Hematopoietic multipotent progenitor cell treated with erythropoietin and hydrocortisone succinate and interleukin-3 and kit ligand, for 17 days (in vitro differentiated cells): ENCODE measurements around the gene ZBTB8B.
"Not testable (repeated sequence)": the region's sequence is repeated elsewhere in the genome, so short reads cannot be mapped to it uniquely, and the experiment has no call there.

Source experiments
- DNase-seq: peaks from one replicate; pipeline ENCODE4 v3.0.0-alpha.2; 2015; ENCODE audit warnings: low spot score

Gene ZBTB8B

DNA sequence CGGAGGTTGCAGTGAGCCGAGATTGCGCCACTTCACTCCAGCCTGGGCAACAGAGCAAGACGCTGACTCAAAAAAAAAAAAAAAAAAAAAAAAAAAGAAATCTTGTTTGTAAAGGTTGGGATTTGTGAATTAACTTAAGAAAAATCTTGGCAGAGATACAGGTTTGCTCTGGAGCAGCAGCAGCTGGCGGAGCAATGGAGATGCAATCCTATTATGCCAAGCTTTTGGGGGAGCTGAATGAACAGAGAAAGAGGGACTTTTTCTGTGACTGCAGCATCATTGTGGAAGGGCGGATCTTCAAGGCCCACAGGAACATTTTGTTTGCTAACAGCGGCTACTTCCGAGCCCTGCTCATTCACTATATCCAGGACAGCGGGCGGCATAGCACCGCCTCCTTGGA is 5.6 kb downstream of the ZBTB8B start:
- DNase-seq: no peak

GRCh38 chr1:32470991-32471694 is 6.3 kb downstream of the ZBTB8B start:
- no peak for DNase-seq

- DNase-seq: no peak
Observed at GRCh38 chr1:32471695-32472362, 7.0 kb downstream of the ZBTB8B start.

DNA sequence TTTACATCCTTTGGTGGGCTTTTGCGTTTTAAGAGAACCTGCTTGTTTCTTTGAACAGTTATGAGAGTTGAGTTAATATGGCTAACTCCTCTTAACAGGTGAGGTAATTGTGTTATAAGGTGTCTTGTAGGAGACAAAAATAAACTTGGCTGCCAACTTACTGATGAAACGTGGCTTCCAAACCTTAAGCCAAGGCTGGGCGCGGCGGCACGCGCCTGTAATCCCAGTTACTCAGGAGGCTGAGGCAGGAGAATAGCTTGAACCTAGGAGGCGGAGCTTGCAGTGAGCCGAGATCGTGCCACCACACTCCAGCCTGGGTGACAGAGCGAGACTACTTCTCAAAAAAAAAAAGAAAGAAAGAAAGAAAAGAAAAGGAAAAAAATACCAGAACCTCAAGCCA is 8.1 kb downstream of the ZBTB8B start:
- not testable (repeated sequence) for DNase-seq

- no peak for DNase-seq
Observed at GRCh38 chr1:32474954-32475353, 10.1 kb downstream of the ZBTB8B start.

GRCh38 chr1:32480003-32480402 is 15.1 kb downstream of the ZBTB8B start:
- DNase-seq: no peak

DNA sequence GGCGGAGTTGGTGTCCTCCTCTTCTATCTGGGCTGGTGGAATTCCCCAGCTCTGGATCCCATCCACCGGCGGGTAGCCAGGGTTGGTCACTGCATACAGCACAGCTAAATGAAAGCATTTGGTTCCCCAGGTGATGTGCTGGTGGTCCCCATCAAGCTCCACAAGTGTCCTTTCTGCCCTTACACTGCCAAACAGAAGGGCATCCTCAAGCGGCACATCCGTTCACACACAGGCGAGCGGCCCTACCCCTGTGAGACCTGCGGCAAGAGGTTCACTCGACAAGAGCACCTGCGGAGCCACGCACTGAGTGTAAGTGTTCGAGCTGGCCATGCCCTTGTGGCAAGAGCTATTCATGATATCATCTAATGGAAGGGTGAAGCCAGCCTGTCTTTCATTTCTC is 15.9 kb downstream of the ZBTB8B start:
- DNase-seq: no peak

DNA sequence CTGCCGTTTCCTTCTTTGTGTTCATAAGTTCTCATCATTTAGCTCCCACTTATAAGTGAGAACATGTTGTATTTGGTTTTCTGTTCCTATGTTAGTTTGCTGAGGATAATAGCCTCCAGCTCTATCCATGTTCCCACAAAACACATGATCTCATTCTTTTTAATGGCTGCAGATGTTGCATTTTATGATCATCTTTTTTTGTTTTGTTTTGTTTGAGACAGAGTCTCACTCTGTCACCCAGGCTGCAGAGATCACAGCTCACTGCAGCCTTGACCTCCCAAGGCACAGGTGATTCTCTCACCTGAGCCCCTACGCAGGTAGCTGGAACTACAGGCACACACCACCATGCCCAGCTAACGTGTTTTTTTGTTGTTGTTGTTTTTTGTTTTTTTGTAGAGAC is 16.9 kb downstream of the ZBTB8B start:
- not testable (repeated sequence) for DNase-seq

GRCh38 chr1:32485554-32486255 is 20.8 kb downstream of the ZBTB8B start:
- DNase-seq: no peak

DNA sequence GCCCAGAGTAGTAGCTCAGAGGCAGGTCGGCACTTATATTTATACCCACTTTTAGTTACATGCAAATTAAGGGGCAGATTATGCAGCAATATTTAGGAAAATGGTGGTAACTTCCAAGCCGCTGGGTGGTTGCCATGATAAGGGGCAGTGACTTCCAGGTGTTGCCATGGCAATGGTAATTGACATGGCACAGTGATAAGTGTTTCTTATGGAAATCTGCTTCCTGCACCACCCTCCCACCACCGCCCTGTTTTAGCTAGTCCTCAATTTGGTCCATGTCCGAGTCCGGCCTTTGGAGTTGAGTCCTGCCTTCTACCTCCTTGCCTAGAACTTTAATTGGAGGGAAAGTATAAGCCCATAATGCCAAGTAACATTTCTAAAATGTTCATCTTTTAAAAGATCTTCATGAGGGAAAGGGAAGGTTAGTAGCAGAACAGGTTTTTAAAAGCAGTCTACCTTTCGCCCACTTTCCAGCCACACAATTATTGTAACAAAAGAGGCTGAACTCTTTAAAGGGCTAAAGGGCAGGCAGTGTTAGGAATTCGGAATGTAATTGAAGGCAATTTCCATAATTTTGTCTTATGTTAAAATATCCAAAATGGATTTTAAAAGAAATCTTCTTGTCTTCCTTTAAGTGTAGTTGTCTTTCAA is 21.7 kb downstream of the ZBTB8B start:
- DNase-seq: no peak

DNA sequence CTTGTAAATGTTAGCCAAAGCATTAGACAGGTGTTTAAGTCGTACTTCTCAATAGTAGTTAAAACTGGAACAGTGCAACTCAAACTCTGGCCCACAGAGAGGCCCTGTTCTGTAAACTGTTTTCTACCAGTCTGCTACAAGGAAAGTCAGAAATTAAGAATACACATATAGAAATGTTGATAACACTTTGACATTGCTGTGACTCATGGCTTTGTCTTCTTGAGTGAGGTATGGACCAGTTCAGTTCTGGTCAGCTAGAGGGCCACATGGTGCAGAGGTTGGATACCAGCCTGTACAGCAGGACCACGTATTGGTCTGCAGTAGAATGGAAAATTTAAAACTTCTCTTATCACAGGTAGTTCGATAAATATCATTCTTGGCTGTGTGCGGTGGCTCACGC is 22.3 kb downstream of the ZBTB8B start:
- DNase-seq: no peak

- no peak for DNase-seq
Observed at GRCh38 chr1:32489774-32490454, 25.0 kb downstream of the ZBTB8B start.

GRCh38 chr1:32491386-32491785 is 26.5 kb downstream of the ZBTB8B start:
- DNase-seq: no peak

- DNase-seq: no peak
Observed at GRCh38 chr1:32494196-32494595, 29.3 kb downstream of the ZBTB8B start.

- no peak for DNase-seq
Observed at GRCh38 chr1:32494711-32495337, 30.0 kb downstream of the ZBTB8B start.

DNA sequence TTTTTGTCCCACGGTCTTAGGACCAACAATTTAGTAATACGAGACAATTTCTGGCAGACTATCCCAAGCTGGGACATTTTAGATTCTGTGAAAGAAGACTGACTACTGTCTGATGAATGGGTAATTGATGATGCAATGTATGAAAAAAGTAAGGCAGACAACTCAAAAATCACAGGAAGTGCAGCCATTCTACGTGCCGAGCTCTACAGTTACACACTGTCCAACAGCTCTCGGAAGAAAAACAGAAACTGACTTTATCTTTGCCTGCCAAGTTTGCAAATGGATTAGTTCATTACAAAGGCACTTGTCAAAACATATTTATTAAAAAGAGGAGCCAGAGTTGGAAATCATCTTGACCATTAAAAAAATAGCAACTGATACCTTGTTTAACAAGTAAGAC is 31.3 kb downstream of the ZBTB8B start:
- DNase-seq: no peak

- DNase-seq: no peak
Observed at GRCh38 chr1:32498751-32499150, 33.9 kb downstream of the ZBTB8B start.

DNA sequence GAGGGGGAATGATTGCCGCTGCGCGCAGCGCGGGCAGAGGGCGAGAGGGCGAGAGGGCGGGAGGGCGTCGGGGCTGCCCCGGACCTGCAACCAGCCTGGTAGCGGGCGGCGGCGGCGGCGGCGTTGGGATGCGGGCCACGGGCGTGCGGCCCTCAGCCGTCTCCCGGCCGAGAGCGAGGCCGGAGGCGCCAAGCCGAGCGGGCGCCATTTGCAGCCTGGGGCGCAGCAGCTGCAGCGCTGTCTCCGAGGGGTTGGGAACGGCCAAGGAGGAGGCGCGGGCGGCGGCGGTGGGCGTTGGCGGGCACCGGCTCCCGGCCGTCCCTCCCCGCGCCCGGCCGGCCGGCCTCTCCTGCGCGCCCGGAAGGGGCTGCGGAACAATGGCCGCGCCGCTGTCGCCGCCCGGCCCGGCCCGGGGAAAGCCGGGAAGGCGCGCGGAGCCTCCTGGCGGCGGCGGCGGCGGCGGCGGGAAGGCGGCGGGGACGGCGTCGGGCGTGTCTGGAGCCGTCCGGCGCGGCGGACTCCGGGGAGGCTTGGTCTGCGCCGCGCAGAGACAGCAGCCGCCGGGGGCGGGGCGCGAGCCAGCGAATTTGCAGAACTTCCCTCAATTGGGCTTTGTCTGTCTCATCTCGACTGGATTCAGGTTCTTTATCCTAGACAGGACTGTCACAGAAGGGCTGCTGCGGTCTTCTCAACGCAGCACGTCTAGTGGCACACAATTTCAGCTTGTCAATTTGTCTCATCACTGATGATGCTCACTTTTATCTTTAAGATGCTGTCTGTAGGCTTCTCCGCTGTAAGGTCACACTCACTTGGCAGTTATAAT is 35.7 kb downstream of the ZBTB8B start:
- DNase-seq: no peak

DNA sequence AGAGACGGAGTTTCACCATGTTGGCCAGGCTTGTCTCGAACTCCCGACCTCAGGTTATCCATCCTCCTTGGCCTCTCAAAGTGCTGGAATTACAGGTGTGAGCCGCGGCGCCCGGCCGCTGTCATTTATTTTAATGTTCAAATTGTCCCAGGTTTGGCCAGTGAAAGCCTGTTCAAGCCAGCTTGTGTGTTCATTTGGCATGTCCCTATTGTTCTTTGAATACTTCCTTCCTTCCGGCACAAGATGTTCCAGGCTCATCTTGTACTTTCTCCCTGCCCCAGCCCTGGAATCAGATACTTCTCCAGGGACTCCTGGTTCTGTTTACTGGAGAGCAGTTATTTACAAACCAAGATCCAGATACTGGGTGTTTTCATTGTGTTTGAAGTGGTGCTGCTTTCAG is 37.0 kb downstream of the ZBTB8B start:
- DNase-seq: no peak

DNA sequence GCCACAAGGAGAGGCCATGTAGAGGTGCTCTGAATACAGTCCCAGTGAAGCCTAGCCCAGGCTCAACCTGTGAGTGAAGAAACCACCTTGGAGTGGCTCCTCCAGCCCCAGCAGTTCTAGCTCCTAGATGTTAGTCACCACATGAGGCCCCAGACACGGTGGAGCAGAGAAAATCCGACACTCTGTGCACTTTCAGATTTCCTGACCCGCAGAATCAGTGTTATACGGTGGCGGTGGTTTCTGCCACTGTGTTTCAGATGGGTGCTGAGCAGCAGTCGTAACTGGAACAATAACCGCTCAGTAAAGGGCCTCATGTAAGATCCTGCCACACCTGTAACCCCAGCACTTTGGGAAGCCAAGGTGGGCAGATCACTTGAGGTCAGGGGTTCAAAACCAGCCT is 38.3 kb downstream of the ZBTB8B start:
- DNase-seq: no peak

DNA sequence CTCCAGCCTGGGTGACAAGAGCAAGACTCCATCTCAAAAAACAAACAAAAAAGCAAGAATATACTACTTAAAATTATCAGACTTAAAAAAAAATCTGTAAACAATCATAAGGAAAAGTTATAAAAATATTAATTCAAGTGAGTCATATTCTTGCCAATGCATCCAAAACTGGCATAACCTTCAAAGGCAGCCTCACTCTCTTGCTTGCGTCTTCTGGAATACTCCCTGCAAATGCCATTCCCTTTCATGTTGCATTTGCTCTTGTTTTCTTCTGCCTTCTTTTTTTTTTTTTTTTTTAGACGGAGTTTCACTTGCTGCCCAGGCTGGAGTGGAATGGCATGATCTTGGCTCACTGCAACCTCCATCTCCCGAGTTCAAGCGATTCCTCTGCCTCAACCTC is 42.1 kb downstream of the ZBTB8B start:
- no peak for DNase-seq
